GM10266 (cell line): ENCODE data around the gene CD2AP.
"Not testable (repeated sequence)": the region's sequence is repeated elsewhere in the genome, so short reads cannot be mapped to it uniquely, and the experiment has no call there.

Experiments
- DNase-seq: peaks from one replicate; pipeline ENCODE4 v3.0.0; 2012; ENCODE audit errors: extremely low spot score
- CTCF ChIP-seq: IDR thresholded peaks from 2 replicates; pipeline ENCODE4 v1.5.1; 2012; ENCODE audit warnings: mild to moderate bottlenecking, low read depth; ENCODE audit not compliant: control insufficient read depth, insufficient read depth; ENCODE audit errors: missing control alignments

Gene CD2AP

GRCh38 chr6:47634210-47635047, 156.8 kb downstream of the CD2AP start:
- TF ChIP-seq CTCF = no peak
- DNase-seq = no peak

- TF ChIP-seq CTCF = no peak
- DNase-seq = no peak
These were observed 169.1 kb downstream of the CD2AP start for GRCh38 chr6:47646689-47647088.

- no peak for TF ChIP-seq CTCF
These were observed 169.6 kb downstream of the CD2AP start for GRCh38 chr6:47647188-47647587.

GRCh38 chr6:47647626-47648025, 170.0 kb downstream of the CD2AP start:
- not testable (repeated sequence) for DNase-seq

More at GRCh38 chr6:47647188-47647587, 169.6 kb downstream of the CD2AP start:
- no peak for DNase-seq

- no peak for TF ChIP-seq CTCF
- no peak for DNase-seq
These were observed 170.4 kb downstream of the CD2AP start for GRCh38 chr6:47648031-47648430.

- no peak for TF ChIP-seq CTCF
- no peak for DNase-seq
These were observed 173.2 kb downstream of the CD2AP start for GRCh38 chr6:47650553-47651432.

GRCh38 chr6:47651505-47651944, 173.9 kb downstream of the CD2AP start:
- TF ChIP-seq CTCF = no peak
- no peak for DNase-seq
